H9 (cell line): ENCODE results near the gene HSPA1L. TPM values are rescaled to one million over a fixed set of nuclear protein-coding genes. Genes with fewer than 3 reads are reported as not detected.
"Not testable (repeated sequence)": the region's sequence is repeated elsewhere in the genome, so short reads cannot be mapped to it uniquely, and the experiment has no call there.

ENCODE experiments used
- DNase-seq: peaks from one replicate; pipeline ENCODE4 v3.0.0-alpha.2; 2017
- H2AFZ ChIP-seq: one replicate; pipeline ENCODE4 v1.6.1; 2013; ENCODE audit warnings: mild to moderate bottlenecking, low read length, control low read depth, moderate library complexity
- H2AK5ac ChIP-seq: 2 replicates; pipeline ENCODE4 v1.6.1; 2013; ENCODE audit warnings: low read length, control low read depth, mixed read lengths; ENCODE audit not compliant: insufficient read length
- H2BK120ac ChIP-seq: one replicate; pipeline ENCODE4 v1.6.1; 2013; ENCODE audit warnings: low read depth, mild to moderate bottlenecking, low read length, control low read depth, inconsistent platforms; ENCODE audit not compliant: poor library complexity, severe bottlenecking
- H2BK12ac ChIP-seq: 2 replicates; pipeline ENCODE4 v1.6.1; 2013; ENCODE audit warnings: low read length, control low read depth, mixed read lengths, low read depth; ENCODE audit not compliant: insufficient read length
- H2BK15ac ChIP-seq: 2 replicates; pipeline ENCODE4 v1.6.1; 2013; ENCODE audit warnings: low read depth, low read length, control low read depth
- H2BK20ac ChIP-seq: one replicate; pipeline ENCODE4 v1.6.1; 2013; ENCODE audit warnings: low read depth, mild to moderate bottlenecking, low read length, control low read depth, inconsistent platforms; ENCODE audit not compliant: poor library complexity, severe bottlenecking
- H2BK5ac ChIP-seq: 2 replicates; pipeline ENCODE4 v1.6.1; 2013; ENCODE audit warnings: low read length, control low read depth, mixed read lengths; ENCODE audit not compliant: insufficient read length
- H3K14ac ChIP-seq: 2 replicates; pipeline ENCODE4 v1.6.1; 2013; ENCODE audit warnings: low read length, control low read depth; ENCODE audit not compliant: insufficient read depth
- H3K18ac ChIP-seq: 2 replicates; pipeline ENCODE4 v1.6.1; 2013; ENCODE audit warnings: low read depth, mild to moderate bottlenecking, mixed read lengths, low read length, control low read depth; ENCODE audit not compliant: insufficient read length
- H3K23ac ChIP-seq: 2 replicates; pipeline ENCODE4 v1.6.1; 2013; ENCODE audit warnings: low read length, control low read depth, mixed read lengths, low read depth; ENCODE audit not compliant: insufficient read length
- H3K23me2 ChIP-seq: 2 replicates; pipeline ENCODE4 v1.6.1; 2013; ENCODE audit warnings: low read depth, mild to moderate bottlenecking, mixed read lengths, low read length, control low read depth; ENCODE audit not compliant: insufficient read length, poor library complexity, severe bottlenecking
- H3K27ac ChIP-seq: 2 replicates; pipeline ENCODE4 v1.5.1; 2013; ENCODE audit warnings: low read length, control low read depth, mixed read lengths, low read depth; ENCODE audit not compliant: insufficient read length
- H3K27me3 ChIP-seq: 2 replicates; pipeline ENCODE4 v1.6.1; 2013; ENCODE audit warnings: low read length, control low read depth, inconsistent platforms; ENCODE audit not compliant: insufficient read depth
- H3K4ac ChIP-seq: 2 replicates; pipeline ENCODE4 v1.6.1; 2013; ENCODE audit warnings: low read depth, mild to moderate bottlenecking, control low read depth, inconsistent platforms, low read length, moderate library complexity
- H3K4me1 ChIP-seq: 2 replicates; pipeline ENCODE4 v1.6.1; 2013; ENCODE audit warnings: low read length, control low read depth, inconsistent platforms; ENCODE audit not compliant: insufficient read depth
- H3K4me2 ChIP-seq: 2 replicates; pipeline ENCODE4 v1.6.1; 2013; ENCODE audit warnings: low read length, control low read depth, mixed read lengths; ENCODE audit not compliant: insufficient read length, insufficient read depth
- H3K56ac ChIP-seq: 2 replicates; pipeline ENCODE4 v1.6.1; 2013; ENCODE audit warnings: low read depth, mild to moderate bottlenecking, mixed read lengths, low read length, control low read depth; ENCODE audit not compliant: insufficient read length
- H3K79me1 ChIP-seq: 2 replicates; pipeline ENCODE4 v1.6.1; 2013; ENCODE audit warnings: low read depth, mild to moderate bottlenecking, moderate library complexity, low read length, control low read depth, inconsistent platforms; ENCODE audit not compliant: insufficient read depth, poor library complexity, severe bottlenecking
- H3K79me2 ChIP-seq: 2 replicates; pipeline ENCODE4 v1.6.1; 2013; ENCODE audit warnings: low read length, control low read depth, inconsistent platforms; ENCODE audit not compliant: insufficient read depth
- H3K9ac ChIP-seq: 2 replicates; pipeline ENCODE4 v1.6.1; 2013; ENCODE audit warnings: low read length, control low read depth, mixed read lengths; ENCODE audit not compliant: insufficient read length; ENCODE audit errors: extremely low read depth
- H3K9me3 ChIP-seq: one replicate; pipeline ENCODE4 v1.6.1; 2013; ENCODE audit warnings: low read depth, low read length, inconsistent platforms; ENCODE audit not compliant: control insufficient read depth
- H3T11ph ChIP-seq: one replicate; pipeline ENCODE4 v1.6.1; 2013; ENCODE audit warnings: mild to moderate bottlenecking, low read length, control low read depth, inconsistent platforms
- H4K20me1 ChIP-seq: one replicate; pipeline ENCODE4 v1.6.1; 2013; ENCODE audit not compliant: control insufficient read depth, insufficient read length, insufficient read depth
- H4K5ac ChIP-seq: 2 replicates; pipeline ENCODE4 v1.6.1; 2013; ENCODE audit warnings: low read depth, mild to moderate bottlenecking, mixed read lengths, low read length, control low read depth; ENCODE audit not compliant: insufficient read length
- H4K8ac ChIP-seq: replicated peaks from 2 replicates; pipeline ENCODE4 v1.6.1; 2013; ENCODE audit warnings: low read length, control low read depth, mixed read lengths, low read depth; ENCODE audit not compliant: insufficient read length
- H4K91ac ChIP-seq: 2 replicates; pipeline ENCODE4 v1.6.1; 2013; ENCODE audit warnings: low read depth, mild to moderate bottlenecking, moderate library complexity, mixed read lengths, low read length, control low read depth; ENCODE audit not compliant: insufficient read length
- H3K27ac Mint-ChIP-seq, 3 experiments: 2 replicates in 2 of 3; 3 replicates in 1 of 3; pipeline ENCODE4 v1.8.0; 2020 to 2021; ENCODE audit warnings: mixed read lengths in 3 of 3, mild to moderate bottlenecking in 1 of 3, moderate library complexity in 1 of 3
- H3K27me3 Mint-ChIP-seq: 2 replicates; pipeline ENCODE4 v1.8.0; 2021; ENCODE audit warnings: low read depth, mild to moderate bottlenecking, moderate library complexity, mixed read lengths
- H3K36me3 Mint-ChIP-seq, 3 experiments: 2 replicates in 2 of 3; 3 replicates in 1 of 3; pipeline ENCODE4 v1.8.0; 2020 to 2021; ENCODE audit warnings: low read depth in 3 of 3, mixed read lengths in 3 of 3; ENCODE audit not compliant: insufficient read depth in 1 of 3
- H3K4me1 Mint-ChIP-seq, 2 experiments: 2 replicates each; pipeline ENCODE4 v1.8.0; 2020; ENCODE audit warnings: mixed read lengths in 2 of 2
- H3K4me3 Mint-ChIP-seq, 2 experiments: 2 replicates in 1 of 2; 3 replicates in 1 of 2; pipeline ENCODE4 v1.8.0; 2020 to 2021; ENCODE audit warnings: mild to moderate bottlenecking in 2 of 2, mixed read lengths in 2 of 2, moderate library complexity in 1 of 2
- H3K9me3 Mint-ChIP-seq, 2 experiments: 2 replicates in 1 of 2; 3 replicates in 1 of 2; pipeline ENCODE4 v1.8.0; 2020; ENCODE audit warnings: mild to moderate bottlenecking in 2 of 2, mixed read lengths in 2 of 2, moderate library complexity in 1 of 2
- WGBS: extraction: QIAGEN DNeasy Blood & Tissue Kit; methylation state at CpG from one replicate; pipeline ENCODE4 v1.1.7; 2013; ENCODE audit warnings: missing lambda C conversion rate, low lambda C conversion rate, mixed read lengths; ENCODE audit not compliant: insufficient read length; ENCODE audit errors: extremely low coverage; 5-methylcytosine and 5-hydroxymethylcytosine counted together
- total RNA-seq: library from RNA; stranded (reverse); gene quantifications from 2 replicates; pipeline ENCODE4 v1.2.1, GENCODE V29; 2021
- TF ChIP-seq, protein P1 (sequence below): fragments of 200-600 bp; sonication (generic); conservative IDR thresholded peaks from 3 replicates; pipeline ENCODE4 v1.8.0; 2021; ENCODE audit warnings: antibody characterized with exemption, mild to moderate bottlenecking

The HSPA1L gene
- total RNA-seq, 1 experiment from 2014 or later = 2.5 TPM

DNA sequence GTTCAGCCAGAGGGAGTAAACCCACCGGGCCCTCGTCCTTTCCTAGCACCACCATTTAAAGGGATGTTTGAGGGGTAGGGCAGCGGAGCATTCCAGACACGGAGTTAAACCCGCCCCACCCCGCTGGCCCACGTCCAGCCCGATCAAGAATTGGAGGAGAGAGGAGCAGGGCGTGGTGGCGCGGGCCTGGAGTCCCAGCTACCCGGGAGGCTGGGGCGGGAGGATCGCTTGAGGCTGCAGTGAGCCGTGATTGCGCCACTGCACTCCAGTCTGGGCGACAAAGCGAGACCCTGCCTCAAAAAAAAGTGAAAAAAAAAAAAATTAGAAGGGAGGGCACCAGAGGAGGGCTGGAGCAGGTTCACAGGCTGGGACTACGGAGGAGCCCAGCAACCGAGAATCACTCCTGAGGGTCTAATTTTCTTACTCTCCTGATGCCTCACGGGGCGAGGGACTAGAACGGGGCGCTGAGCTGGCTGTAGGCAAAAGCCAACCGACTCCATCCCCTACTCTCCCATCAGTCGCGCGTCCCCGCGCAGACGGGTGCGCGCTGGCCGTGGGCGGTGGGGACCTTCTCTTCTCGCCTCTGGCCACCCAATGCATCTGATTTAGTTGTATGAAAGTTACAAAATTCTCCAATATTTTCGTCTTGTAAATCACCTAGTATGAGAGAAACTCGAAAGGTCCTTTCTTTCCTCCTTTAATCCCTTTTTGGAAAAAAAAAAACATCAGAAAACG, 6.4 kb upstream of the HSPA1L start:
- no peaks in the 10 kb centered on the region for H3K79me1 ChIP-seq
- DNase-seq = peak; percentile 69
- peaks cover 4% of the 10 kb centered on the region; the same call in 1 of the 2 replicates for H3K4me1 ChIP-seq
- Mint-ChIP-seq H3K4me1 (peaks cover 53 to 57% of the 10 kb centered on the region in 2 experiments), H3K27ac (peak overlapping the region; percentile 94 to 98 (median 97)), H3K9me3 (peaks cover 3 to 5% of the 10 kb centered on the region in 2 experiments), H3K4me3 (peak overlapping the region; percentile 88 to 91), H3K36me3 (peaks cover 0 to 8% (median 6%) of the 10 kb centered on the region in 3 experiments; a peak in 4 of 7 replicates), H3K27me3 (peaks cover 3% of the 10 kb centered on the region)
- H3K23me2 ChIP-seq = peaks cover 15% of the 10 kb centered on the region
- H2AK5ac ChIP-seq = no peak overlapping the region
- no CpG with 5 or more reads among the region's 39 CpGs for WGBS
- no peak overlapping the region for H2AFZ ChIP-seq
- H2BK20ac ChIP-seq = no peak overlapping the region
- no peak overlapping the region for H3K18ac ChIP-seq
- H3K56ac ChIP-seq = no peak overlapping the region
- H4K20me1 ChIP-seq = no peaks in the 10 kb centered on the region
- H3K79me2 ChIP-seq = no peaks in the 10 kb centered on the region
- H3K9ac ChIP-seq = peak overlapping the region; percentile 48
- H2BK120ac ChIP-seq = no peak overlapping the region
- H4K91ac ChIP-seq = no peak overlapping the region
- no peak overlapping the region for H3K4ac ChIP-seq
- H4K5ac ChIP-seq = no peak overlapping the region
- no peaks in the 10 kb centered on the region for H3K9me3 ChIP-seq
- H3K4me2 ChIP-seq = peak overlapping the region; percentile 83
- H3K27ac ChIP-seq = no peak overlapping the region
- TF ChIP-seq, protein P1, sequence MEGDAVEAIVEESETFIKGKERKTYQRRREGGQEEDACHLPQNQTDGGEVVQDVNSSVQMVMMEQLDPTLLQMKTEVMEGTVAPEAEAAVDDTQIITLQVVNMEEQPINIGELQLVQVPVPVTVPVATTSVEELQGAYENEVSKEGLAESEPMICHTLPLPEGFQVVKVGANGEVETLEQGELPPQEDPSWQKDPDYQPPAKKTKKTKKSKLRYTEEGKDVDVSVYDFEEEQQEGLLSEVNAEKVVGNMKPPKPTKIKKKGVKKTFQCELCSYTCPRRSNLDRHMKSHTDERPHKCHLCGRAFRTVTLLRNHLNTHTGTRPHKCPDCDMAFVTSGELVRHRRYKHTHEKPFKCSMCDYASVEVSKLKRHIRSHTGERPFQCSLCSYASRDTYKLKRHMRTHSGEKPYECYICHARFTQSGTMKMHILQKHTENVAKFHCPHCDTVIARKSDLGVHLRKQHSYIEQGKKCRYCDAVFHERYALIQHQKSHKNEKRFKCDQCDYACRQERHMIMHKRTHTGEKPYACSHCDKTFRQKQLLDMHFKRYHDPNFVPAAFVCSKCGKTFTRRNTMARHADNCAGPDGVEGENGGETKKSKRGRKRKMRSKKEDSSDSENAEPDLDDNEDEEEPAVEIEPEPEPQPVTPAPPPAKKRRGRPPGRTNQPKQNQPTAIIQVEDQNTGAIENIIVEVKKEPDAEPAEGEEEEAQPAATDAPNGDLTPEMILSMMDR = no peak
- no peak overlapping the region for H2BK15ac ChIP-seq
- peak overlapping the region; percentile 3 for H3K14ac ChIP-seq
- no peaks in the 10 kb centered on the region for H3K27me3 ChIP-seq
- no peak overlapping the region for H3T11ph ChIP-seq
- no peak overlapping the region for H2BK5ac ChIP-seq
- H2BK12ac ChIP-seq = no peak overlapping the region
- no peak overlapping the region for H3K23ac ChIP-seq
- H4K8ac ChIP-seq = no peak overlapping the region

DNA sequence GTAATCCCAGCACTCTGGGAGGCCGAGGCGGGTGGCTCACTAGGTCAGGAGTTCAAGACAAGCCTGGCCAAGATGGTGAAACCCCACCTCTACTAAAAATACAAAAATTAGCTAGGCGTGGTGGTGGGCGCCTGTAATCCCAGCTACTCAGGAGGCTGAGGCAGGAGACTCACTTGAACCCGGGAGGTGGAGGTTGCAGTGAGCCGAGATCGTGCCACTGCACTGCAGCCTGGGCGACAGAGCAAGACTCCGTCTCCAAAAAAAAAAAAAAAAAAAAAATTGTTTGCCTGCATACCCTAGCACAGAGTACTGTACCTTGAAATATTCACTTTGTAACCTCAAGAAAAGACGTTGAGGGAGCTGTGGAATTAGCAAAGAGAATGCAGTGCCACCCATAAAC, 5.3 kb upstream of the HSPA1L start:
- peaks cover 44 to 47% of the 10 kb centered on the region in 2 experiments for H3K4me1 Mint-ChIP-seq
- H3K79me1 ChIP-seq, H2BK5ac ChIP-seq, H3K4me2 ChIP-seq, H4K8ac ChIP-seq, H3K36me3 Mint-ChIP-seq, H2AFZ ChIP-seq, H3K23ac ChIP-seq, H2BK20ac ChIP-seq, H3K4ac ChIP-seq, H3K27me3 ChIP-seq, H3K9me3 Mint-ChIP-seq, H4K20me1 ChIP-seq, H3K56ac ChIP-seq, DNase-seq, H3K9me3 ChIP-seq, H3K4me1 ChIP-seq, H3K14ac ChIP-seq, H3K27ac Mint-ChIP-seq, H4K91ac ChIP-seq, H2AK5ac ChIP-seq, H3K27me3 Mint-ChIP-seq, H2BK15ac ChIP-seq, H4K5ac ChIP-seq, H2BK120ac ChIP-seq, H3T11ph ChIP-seq, H3K79me2 ChIP-seq, H3K18ac ChIP-seq, H3K9ac ChIP-seq, H2BK12ac ChIP-seq, H3K27ac ChIP-seq: not testable (repeated sequence)
- peak overlapping the region in 1 of 2 experiments; percentile 91; a peak in 1 of 5 replicates for H3K4me3 Mint-ChIP-seq
- peaks cover 14% of the 10 kb centered on the region for H3K23me2 ChIP-seq
- WGBS = no CpG with 5 or more reads among the region's 10 CpGs
